KMS-11 (cell line): Measurements from ENCODE around the gene IGBP1.

Source experiments
- H2AFZ ChIP-seq: fragments of 200-600 bp; sonication (generic); 2 replicates; pipeline ENCODE4 v1.6.1; 2016; ENCODE audit warnings: antibody characterized with exemption, mixed run types, low read depth
- H3K27ac ChIP-seq: fragments of 200-600 bp; sonication (generic); 2 replicates; pipeline ENCODE4 v1.6.1; 2016; ENCODE audit warnings: mild to moderate bottlenecking, mixed run types
- H3K27me3 ChIP-seq: fragments of 200-600 bp; sonication (generic); 2 replicates; pipeline ENCODE4 v1.6.1; 2017; ENCODE audit warnings: mild to moderate bottlenecking, low read depth, mixed run types, moderate library complexity; ENCODE audit not compliant: insufficient read depth
- H3K36me3 ChIP-seq: fragments of 200-600 bp; sonication (generic); 2 replicates; pipeline ENCODE4 v1.6.1; 2017; ENCODE audit warnings: mild to moderate bottlenecking, mixed run types; ENCODE audit not compliant: insufficient read depth
- H3K4me1 ChIP-seq: fragments of 200-600 bp; sonication (generic); 2 replicates; pipeline ENCODE4 v1.6.1; 2016; ENCODE audit warnings: mild to moderate bottlenecking, low read depth, mixed run types; ENCODE audit not compliant: poor library complexity, severe bottlenecking
- H3K4me2 ChIP-seq: fragments of 200-600 bp; sonication (generic); 2 replicates; pipeline ENCODE4 v1.7.0; 2016; ENCODE audit warnings: mild to moderate bottlenecking, mixed run types
- H3K4me3 ChIP-seq: fragments of 200-600 bp; sonication (generic); IDR thresholded peaks from 2 replicates; pipeline ENCODE4 v1.6.1; 2017; ENCODE audit warnings: low read depth, low read length, mixed read lengths; ENCODE audit not compliant: insufficient read depth
- H3K79me2 ChIP-seq: fragments of 200-600 bp; sonication (generic); 2 replicates; pipeline ENCODE4 v1.6.1; 2016; ENCODE audit warnings: low read depth, mixed run types; ENCODE audit not compliant: insufficient read depth
- H3K9ac ChIP-seq: fragments of 200-600 bp; sonication (generic); 2 replicates; pipeline ENCODE4 v1.6.1; 2016; ENCODE audit warnings: mild to moderate bottlenecking, mixed run types
- H4K20me1 ChIP-seq: fragments of 200-600 bp; sonication (generic); 2 replicates; pipeline ENCODE4 v1.6.1; 2016; ENCODE audit warnings: mild to moderate bottlenecking, mixed run types; ENCODE audit not compliant: insufficient read depth
- CTCF ChIP-seq: fragments of 200-600 bp; sonication (generic); conservative IDR thresholded peaks from 2 replicates; pipeline ENCODE4 v1.6.1; 2017; ENCODE audit warnings: low read depth, mild to moderate bottlenecking, antibody characterized with exemption, low read length, moderate library complexity, mixed read lengths

Gene IGBP1

GRCh38 chrX:70133303-70134115 is at the start of gene IGBP1:
Gene IGBP1, plus strand, starts transcription at chrX:70133447. Its CDS starts 501 bp downstream, at chrX:70133948.
- peaks cover 19% of the 10 kb centered on the region for H3K4me1 ChIP-seq
- H2AFZ ChIP-seq: peak within 1 kb of the TSS; percentile 93
- peak; percentile 74 for TF ChIP-seq CTCF
- no peaks in the 10 kb centered on the region for H3K36me3 ChIP-seq
- H3K79me2 ChIP-seq: peaks cover 15% of the 10 kb centered on the region
- peak within 1 kb of the TSS; percentile 71 for H3K4me2 ChIP-seq
- H3K9ac ChIP-seq: peak within 1 kb of the TSS; percentile 81
- H3K4me3 ChIP-seq: no peak within 1 kb of the TSS
- H3K27ac ChIP-seq: peak within 1 kb of the TSS; percentile 96
- H4K20me1 ChIP-seq: no peaks in the 10 kb centered on the region
- no peaks in the 10 kb centered on the region for H3K27me3 ChIP-seq

- H2AFZ ChIP-seq: no peak overlapping the region
- no peaks in the 10 kb centered on the region for H3K4me1 ChIP-seq
- TF ChIP-seq CTCF: no peak
- H3K9ac ChIP-seq: no peak overlapping the region
- no peak overlapping the region for H3K4me2 ChIP-seq
- no peak overlapping the region for H3K4me3 ChIP-seq
- no peak overlapping the region for H3K27ac ChIP-seq
- no peaks in the 10 kb centered on the region for H3K79me2 ChIP-seq
- no peaks in the 10 kb centered on the region for H3K36me3 ChIP-seq
- H3K27me3 ChIP-seq: no peaks in the 10 kb centered on the region
- no peaks in the 10 kb centered on the region for H4K20me1 ChIP-seq
Observed at GRCh38 chrX:70084592-70085240, 48.5 kb upstream of the IGBP1 start.

DNA sequence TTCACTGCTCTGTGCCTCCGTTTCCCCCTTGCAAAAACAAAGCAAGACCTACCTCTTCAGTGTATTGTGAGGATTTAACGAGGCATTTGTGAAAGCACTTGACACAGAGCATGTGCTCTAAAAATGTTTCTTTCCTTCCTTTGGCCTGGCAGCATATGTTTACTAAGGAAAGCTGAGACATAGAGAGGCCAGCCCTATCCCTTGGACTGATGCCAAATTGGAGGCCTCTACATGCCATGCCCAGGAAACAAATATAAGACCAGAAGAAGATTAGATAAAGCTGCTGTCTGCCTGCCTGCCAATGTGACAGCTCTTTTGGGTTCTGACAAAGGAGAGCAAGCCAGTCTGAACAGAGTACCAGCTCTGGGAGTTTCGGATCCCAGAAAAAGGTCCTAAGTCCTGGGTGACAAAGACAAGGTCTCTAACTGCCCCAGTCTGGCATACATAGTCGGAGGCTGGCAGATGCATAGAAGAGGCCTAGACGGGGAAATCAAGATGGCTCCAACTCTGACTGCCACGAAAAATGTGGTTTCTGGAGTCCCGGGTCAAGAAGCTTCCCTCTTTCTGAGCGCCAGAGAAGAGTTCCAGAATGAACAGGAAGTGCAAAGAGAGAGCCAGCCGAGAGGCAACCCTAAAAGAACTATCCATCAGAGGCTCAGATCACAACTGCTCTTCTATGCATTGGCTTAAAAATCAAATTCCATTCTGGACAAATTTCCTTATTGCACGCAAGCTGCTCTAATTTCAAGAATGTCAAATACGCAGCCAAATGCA is 45.2 kb upstream of the IGBP1 start:
- no peak overlapping the region for H3K9ac ChIP-seq
- no peak for TF ChIP-seq CTCF
- no peak overlapping the region for H3K4me2 ChIP-seq
- H3K4me1 ChIP-seq: no peaks in the 10 kb centered on the region
- no peak overlapping the region for H2AFZ ChIP-seq
- no peaks in the 10 kb centered on the region for H3K79me2 ChIP-seq
- no peak overlapping the region for H3K27ac ChIP-seq
- H3K27me3 ChIP-seq: no peaks in the 10 kb centered on the region
- H3K4me3 ChIP-seq: no peak overlapping the region
- no peaks in the 10 kb centered on the region for H4K20me1 ChIP-seq
- H3K36me3 ChIP-seq: no peaks in the 10 kb centered on the region

- no peak overlapping the region for H2AFZ ChIP-seq
- H4K20me1 ChIP-seq: no peaks in the 10 kb centered on the region
- no peaks in the 10 kb centered on the region for H3K36me3 ChIP-seq
- no peaks in the 10 kb centered on the region for H3K27me3 ChIP-seq
- no peaks in the 10 kb centered on the region for H3K79me2 ChIP-seq
- H3K4me1 ChIP-seq: no peaks in the 10 kb centered on the region
- no peak overlapping the region for H3K27ac ChIP-seq
- no peak overlapping the region for H3K9ac ChIP-seq
- H3K4me2 ChIP-seq: no peak overlapping the region
- no peak overlapping the region for H3K4me3 ChIP-seq
- no peak for TF ChIP-seq CTCF
Observed at GRCh38 chrX:70088751-70089150, 44.5 kb upstream of the IGBP1 start.
